GM12873 (cell line): ENCODE data around the gene MET.

Source experiments
- CTCF ChIP-seq: IDR thresholded peaks from 2 replicates; pipeline ENCODE4 v1.5.1; 2012; ENCODE audit warnings: low read depth, mild to moderate bottlenecking, moderate library complexity, low read length, control low read depth; ENCODE audit not compliant: insufficient read depth; ENCODE audit errors: missing control alignments

MET gene

DNA sequence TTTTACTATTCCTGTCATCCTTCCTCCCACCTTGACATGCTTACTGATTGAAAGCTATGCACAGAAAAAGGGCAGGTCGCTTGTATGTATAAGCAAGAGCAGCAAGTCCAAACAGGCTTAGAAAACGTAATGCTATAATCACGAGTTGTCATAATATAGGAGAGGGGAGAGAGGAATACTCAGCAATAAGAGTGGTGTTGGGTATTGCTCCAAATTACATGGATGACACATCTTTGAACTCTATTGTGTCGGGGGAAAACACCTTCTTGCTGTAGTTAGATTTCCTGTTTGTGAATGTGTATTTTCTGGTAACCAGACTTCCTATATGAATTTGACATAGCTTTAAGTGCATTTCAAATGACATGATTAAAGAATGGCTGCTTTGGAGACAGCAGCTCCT is 7.5 kb downstream of the MET start:
- TF ChIP-seq CTCF: no peak

DNA sequence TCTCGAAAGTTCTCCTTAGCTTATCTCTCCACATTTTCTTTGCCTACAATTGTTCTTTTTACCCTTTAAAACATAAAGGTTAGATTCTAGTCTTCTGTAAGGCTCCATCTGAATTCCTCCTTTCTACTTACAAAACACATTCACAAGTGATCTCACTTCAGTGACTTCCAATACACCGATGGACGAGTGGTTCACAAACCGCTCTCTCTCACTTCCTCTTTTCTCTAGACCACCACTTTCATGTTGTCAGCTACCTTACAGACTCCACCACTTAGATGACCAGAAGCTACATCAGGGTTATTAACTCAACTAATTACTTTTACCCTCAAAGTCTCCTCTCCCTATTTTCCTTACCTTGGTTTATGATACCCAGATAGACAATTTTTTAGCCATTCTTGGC is 11.8 kb downstream of the MET start:
- no peak for TF ChIP-seq CTCF

DNA sequence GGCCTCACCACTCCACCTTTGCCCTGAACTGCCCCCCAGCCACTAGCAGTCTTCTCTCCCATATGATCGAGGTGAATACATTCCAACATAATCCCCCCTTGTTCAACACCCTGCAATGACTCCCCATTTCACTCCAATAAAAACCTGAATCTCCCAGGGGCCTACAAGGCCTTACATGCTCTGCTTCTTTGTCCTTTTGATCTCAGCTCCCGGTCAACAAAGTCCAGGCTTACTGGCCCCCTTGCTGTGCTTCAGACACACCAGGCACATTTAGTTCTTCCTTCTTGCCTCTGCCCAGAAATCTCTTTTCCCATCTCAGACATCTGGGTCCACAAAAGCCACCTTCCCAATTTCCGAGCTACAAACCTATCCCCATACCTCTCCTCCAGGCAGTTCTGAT is 14.0 kb downstream of the MET start:
- TF ChIP-seq CTCF: no peak

- no peak for TF ChIP-seq CTCF
Observed at GRCh38 chr7:116686812-116687419, 14.9 kb downstream of the MET start.

- no peak for TF ChIP-seq CTCF
Observed at GRCh38 chr7:116687801-116688201, 15.8 kb downstream of the MET start.

DNA sequence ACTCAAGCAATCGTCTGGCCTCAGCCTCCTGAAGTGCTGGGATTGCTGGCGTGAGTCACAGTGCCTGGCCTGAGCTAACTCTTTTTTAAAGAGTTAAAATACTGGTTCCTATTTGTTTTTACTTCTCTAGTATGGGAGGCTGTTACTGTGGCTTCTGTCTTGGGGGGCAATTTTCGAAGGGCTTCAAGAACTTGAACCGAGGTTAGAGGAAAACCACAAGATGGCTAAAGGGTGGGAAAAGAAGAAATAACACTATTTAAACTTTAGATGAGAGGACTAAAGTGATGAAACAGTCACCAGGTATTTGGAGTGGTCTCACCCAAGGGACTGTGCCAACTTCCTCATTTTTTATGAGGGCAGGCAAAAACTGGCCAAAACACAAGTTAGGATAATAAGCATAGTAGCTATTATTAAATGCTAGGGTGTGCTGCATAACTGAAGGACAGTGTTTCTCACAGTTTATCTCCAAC is 17.8 kb downstream of the MET start:
- TF ChIP-seq CTCF: no peak

DNA sequence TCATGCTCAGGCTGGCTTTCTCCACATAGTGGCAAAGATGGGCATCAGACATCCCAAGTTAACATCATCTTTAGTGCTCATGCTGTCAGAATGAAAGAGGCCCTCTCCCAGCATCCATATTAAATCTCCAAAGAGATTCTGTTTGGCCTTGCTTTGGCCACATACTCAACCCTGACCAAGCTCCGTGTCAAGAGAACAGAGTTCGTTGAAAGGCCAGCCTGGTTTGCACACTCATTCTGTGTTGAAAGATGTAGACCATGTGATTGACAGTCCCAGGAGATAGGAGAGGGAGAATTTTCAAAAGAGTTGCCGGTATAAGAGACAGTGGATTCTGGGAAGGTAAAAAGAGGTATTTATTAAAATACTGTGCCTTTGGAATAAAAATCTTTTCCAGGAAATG is 19.7 kb downstream of the MET start:
- TF ChIP-seq CTCF: no peak
